ENCODE data around the gene TMEM18. TPM values are rescaled to one million over a fixed set of nuclear protein-coding genes. Genes with fewer than 3 reads are reported as not detected.

The TMEM18 gene
- total and polyA plus RNA-seq, 2 of the 13 experiments (the other 11 are each of a cell fraction or from before 2014, with no cell fraction given): 45.9 to 49.4 TPM

GRCh38 chr2:651951-652373, 25.2 kb downstream of the TMEM18 start:
- ChIA-PET POLR2A (no interaction called here), CTCF (ENCODE audit: low intra/inter-chr PET ratio, low total read pairs) (no interaction called here)
- no TSS peak for BruUV-seq (replicated peaks)
- H3K27ac ChIP-seq (ENCODE audit: extremely low read length, insufficient read depth, low read length): no peak overlapping the region
- no peak for DNase-seq (ENCODE audit: low spot score)
- peaks cover 11 to 54% of the 10 kb centered on the region in 2 experiments; a peak in 4 of 5 replicates for H3K27me3 ChIP-seq (ENCODE audit: control insufficient read depth in 1 of 2, insufficient read depth in 2 of 2, low read length in 2 of 2)
- WGBS (ENCODE audit: low lambda C conversion rate): 35% methylated on average over 10 of the region's 14 CpGs
- no peak for ATAC-seq
- no peak overlapping the region for H3K4me2 ChIP-seq (ENCODE audit: low read depth, low read length)
- peaks cover 7% of the 10 kb centered on the region; the same call in 1 of the 2 replicates for H3K4me1 ChIP-seq (ENCODE audit: insufficient read depth, low read length)
- in situ Hi-C loops (cut with HindIII; ENCODE audit: extremely low pct_ligation_motif_present, low pct_unique_long_range_greater_than_20kb): no loop called here
- no peaks in the 10 kb centered on the region for H3K9me3 ChIP-seq (ENCODE audit: low read length)
- H3K9ac ChIP-seq (ENCODE audit: insufficient read depth, low read depth, low read length): no peak overlapping the region
- no peaks in the 10 kb centered on the region for H3K36me3 ChIP-seq (replicated peaks in 1 of 2; ENCODE audit: control insufficient read depth in 1 of 2, insufficient read depth in 2 of 2, low read length in 2 of 2)
- no peak overlapping the region for H2AFZ ChIP-seq (ENCODE audit: low read length)
- no peak for FAIRE-seq
- no peak overlapping the region for H3K4me3 ChIP-seq (replicated peaks in 1 of 3; ENCODE audit: insufficient read depth in 1 of 3, low read depth in 2 of 3, low read length in 3 of 3)
- no peaks in the 10 kb centered on the region for H3K79me2 ChIP-seq (ENCODE audit: insufficient read depth, low read length)
- H4K20me1 ChIP-seq (ENCODE audit: insufficient read depth, low read length): no peaks in the 10 kb centered on the region
- intact Hi-C loops (cut with micrococcal nuclease; ENCODE audit: unreplicated experiment): no loop called here
- TF ChIP-seq FOXA3 (CRISPR knock-in tag; IDR thresholded peaks at IDR 0.05) (no peak), ZNF10 (CRISPR knock-in tag; IDR thresholded peaks at IDR 0.05; ENCODE audit: borderline replicate concordance, low read depth) (no peak), NR2F2 (IDR thresholded peaks at IDR 0.05; ENCODE audit: borderline replicate concordance, low read depth) (no peak), ZNF335 (CRISPR knock-in tag; IDR thresholded peaks at IDR 0.05) (no peak), ZNF549 (CRISPR knock-in tag; IDR thresholded peaks at IDR 0.05) (no peak), AKNA (CRISPR knock-in tag; IDR thresholded peaks at IDR 0.05; ENCODE audit: borderline replicate concordance) (no peak), ZNF441 (CRISPR knock-in tag; IDR thresholded peaks at IDR 0.05; ENCODE audit: borderline replicate concordance) (no peak), THYN1 (CRISPR knock-in tag; IDR thresholded peaks at IDR 0.05; ENCODE audit: borderline replicate concordance, low read depth) (no peak), RFX5 (IDR thresholded peaks at IDR 0.05; ENCODE audit: low read depth, low read length) (no peak), KAT7 (CRISPR knock-in tag; IDR thresholded peaks at IDR 0.05; ENCODE audit: borderline replicate concordance) (no peak)
- TF ChIP-seq, protein P1, sequence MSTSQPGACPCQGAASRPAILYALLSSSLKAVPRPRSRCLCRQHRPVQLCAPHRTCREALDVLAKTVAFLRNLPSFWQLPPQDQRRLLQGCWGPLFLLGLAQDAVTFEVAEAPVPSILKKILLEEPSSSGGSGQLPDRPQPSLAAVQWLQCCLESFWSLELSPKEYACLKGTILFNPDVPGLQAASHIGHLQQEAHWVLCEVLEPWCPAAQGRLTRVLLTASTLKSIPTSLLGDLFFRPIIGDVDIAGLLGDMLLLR (CRISPR knock-in tag; IDR thresholded peaks at IDR 0.05): no peak

Measured in HepG2 (cell line).